Lower leg skin (tissue), 3 donors: ENCODE results near the gene TSPEAR.

Source experiments
- CTCF ChIP-seq, 3 donors: fragments of 450-650 bp; IDR thresholded peaks; one replicate each; pipeline ENCODE4 v1.5.1; 2016; ENCODE audit warnings: antibody characterized with exemption in 3 of 3, mild to moderate bottlenecking in 3 of 3, moderate library complexity in 2 of 3
- POLR2A ChIP-seq, 2 donors: fragments of 450-650 bp; IDR thresholded peaks; one replicate each; pipeline ENCODE4 v1.6.1; 2016 to 2017; ENCODE audit warnings: antibody characterized with exemption in 2 of 2, mild to moderate bottlenecking in 1 of 2, moderate library complexity in 1 of 2

GRCh38 chr21:44695641-44696040 lies 15.7 kb downstream of the TSPEAR start:
- no peak for TF ChIP-seq POLR2A (IDR thresholded peaks at IDR 0.05)
- no peak for TF ChIP-seq CTCF (IDR thresholded peaks at IDR 0.05)
